Aorta (tissue), 5 donors: ENCODE data around the gene ADGRA1. TPM values are rescaled to one million over a fixed set of nuclear protein-coding genes. Genes with fewer than 3 reads are reported as not detected.

Experiments
- ATAC-seq: fragments of 200-7000 bp; cut with Tn5 transposase; one replicate; pipeline ENCODE4 v1.9.1; 2022; ENCODE audit warnings: moderate library complexity; ENCODE audit not compliant: low FRiP score
- DNase-seq, 2 donors: peaks; one replicate each; pipeline ENCODE4 v3.0.0-alpha.2; 2020
- H3K27ac ChIP-seq, 2 donors: one replicate each; pipeline ENCODE4 v1.5.1; 2013; ENCODE audit warnings: low read length in 2 of 2, mild to moderate bottlenecking in 2 of 2, moderate library complexity in 2 of 2, control low read depth in 1 of 2, inconsistent platforms in 1 of 2, low read depth in 1 of 2
- H3K27me3 ChIP-seq, 2 donors: one replicate each; pipeline ENCODE4 v1.6.1; 2013; ENCODE audit warnings: control low read depth in 1 of 2, low read length in 1 of 2, mild to moderate bottlenecking in 1 of 2, moderate library complexity in 1 of 2; ENCODE audit not compliant: insufficient read depth in 2 of 2, control insufficient read depth in 1 of 2
- H3K36me3 ChIP-seq, 2 donors: one replicate each; pipeline ENCODE4 v1.6.1; 2013; ENCODE audit warnings: control low read depth in 1 of 2, low read length in 1 of 2, mild to moderate bottlenecking in 1 of 2; ENCODE audit not compliant: insufficient read depth in 2 of 2, control insufficient read depth in 1 of 2
- H3K4me1 ChIP-seq, 2 donors: one replicate each; pipeline ENCODE4 v1.6.1; 2013; ENCODE audit warnings: low read length in 2 of 2, control low read depth in 1 of 2, mild to moderate bottlenecking in 1 of 2, moderate library complexity in 1 of 2; ENCODE audit not compliant: insufficient read depth in 2 of 2, control insufficient read depth in 1 of 2
- H3K4me3 ChIP-seq, 2 donors: one replicate each; pipeline ENCODE4 v1.5.1; 2013; ENCODE audit warnings: low read length in 2 of 2, control low read depth in 1 of 2, mild to moderate bottlenecking in 1 of 2
- H3K9me3 ChIP-seq: one replicate; pipeline ENCODE4 v1.6.1; 2013; ENCODE audit warnings: mild to moderate bottlenecking, low read length; ENCODE audit not compliant: control insufficient read depth
- WGBS, 2 donors: extraction: QIAGEN DNeasy Blood & Tissue Kit; methylation state at CpG; one replicate each; pipeline ENCODE4 v1.1.7; 2013; 5-methylcytosine and 5-hydroxymethylcytosine counted together
- intact Hi-C, 2 donors: fragments of 100-400 bp; cut with DNase I; formaldehyde crosslinking; loops; one replicate each; pipeline versions ENCODE4 v1.14.2 to v1.15.0; 2022
- long read RNA-seq, 2 donors: library from polyadenylated mRNA; unstranded; transcript quantifications; one replicate each; pipeline ENCODE4 v2.0.0, GENCODE V29; 2020 to 2021
- polyA plus RNA-seq, 2 donors: library from polyadenylated mRNA; stranded (reverse); fragments of 200-250 nt; gene quantifications; one replicate each; pipeline ENCODE4 v1.2.3, GENCODE V29; 2013
- total RNA-seq, 2 donors: library from RNA; stranded (reverse); fragmentation: NEBNext Ultra II Directional; extraction: Animal tissue kit (Norgen Biotek cat#: 25700); gene quantifications; one replicate each; pipeline ENCODE4 v1.2.1, GENCODE V29; 2021
- donor health status: healthy with polysubstance abuse.
- donor health status: Bipolar disorder and iron deficiency.
- donor health status: DM: no; HTN: no; CAD: no.
- donor health status: DM: no; HTN: no; CAD: no.
- donor health status: DM: yes; HTN: yes; CAD: no.

Gene ADGRA1, protein sequence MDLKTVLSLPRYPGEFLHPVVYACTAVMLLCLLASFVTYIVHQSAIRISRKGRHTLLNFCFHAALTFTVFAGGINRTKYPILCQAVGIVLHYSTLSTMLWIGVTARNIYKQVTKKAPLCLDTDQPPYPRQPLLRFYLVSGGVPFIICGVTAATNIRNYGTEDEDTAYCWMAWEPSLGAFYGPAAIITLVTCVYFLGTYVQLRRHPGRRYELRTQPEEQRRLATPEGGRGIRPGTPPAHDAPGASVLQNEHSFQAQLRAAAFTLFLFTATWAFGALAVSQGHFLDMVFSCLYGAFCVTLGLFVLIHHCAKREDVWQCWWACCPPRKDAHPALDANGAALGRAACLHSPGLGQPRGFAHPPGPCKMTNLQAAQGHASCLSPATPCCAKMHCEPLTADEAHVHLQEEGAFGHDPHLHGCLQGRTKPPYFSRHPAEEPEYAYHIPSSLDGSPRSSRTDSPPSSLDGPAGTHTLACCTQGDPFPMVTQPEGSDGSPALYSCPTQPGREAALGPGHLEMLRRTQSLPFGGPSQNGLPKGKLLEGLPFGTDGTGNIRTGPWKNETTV
- total RNA-seq (not detected), polyA plus RNA-seq (under 1 TPM in 1 of 2 donors, not detected in 1; 0.20 TPM)
- long read RNA-seq, donor 1 = 0 reads
- long read RNA-seq, donor 2 = 0 reads

DNA sequence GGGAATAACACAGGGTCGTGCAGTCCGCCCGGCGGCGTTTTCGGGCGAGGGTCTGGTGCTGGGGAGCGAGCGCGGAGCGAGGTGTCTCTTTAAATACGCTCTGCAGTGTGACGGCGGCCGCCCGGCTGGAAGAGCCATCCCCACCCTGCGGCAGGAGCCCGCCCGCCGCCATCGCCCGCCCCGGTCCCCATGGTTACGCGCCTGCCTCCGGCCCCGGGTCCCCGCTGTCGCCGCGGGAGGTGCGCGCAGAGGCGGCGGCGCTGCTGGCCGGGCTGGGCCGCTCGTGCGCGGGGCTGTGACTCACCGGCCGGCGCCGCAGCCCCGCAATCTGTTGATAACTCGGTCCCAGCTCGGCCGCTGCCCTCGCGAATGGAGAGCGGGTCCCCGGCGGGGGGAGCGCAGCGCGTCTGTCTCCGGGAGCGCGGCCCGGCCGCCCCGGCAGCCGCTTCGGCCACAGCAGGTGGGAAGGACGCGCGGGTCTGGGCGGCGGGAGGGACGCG, at the start of gene ADGRA1:
TSS of gene ADGRA1 (plus strand) at position 246 of the 500 bp plus-strand sequence. CDS start 986 bp downstream, outside the sequence.
- 1% methylated on average over 65 to 72 of the region's 72 CpGs for WGBS, 2 donors
- intact Hi-C loops = no loop called here
- H3K4me3 ChIP-seq = no peak within 1 kb of the TSS
- no peak within 1 kb of the TSS for H3K27ac ChIP-seq
- H3K9me3 ChIP-seq = no peaks in the 10 kb centered on the region
- DNase-seq = no peak
- no peaks in the 10 kb centered on the region for H3K4me1 ChIP-seq
- no peak for ATAC-seq
- H3K36me3 ChIP-seq = no peaks in the 10 kb centered on the region
- no peaks in the 10 kb centered on the region for H3K27me3 ChIP-seq

DNA sequence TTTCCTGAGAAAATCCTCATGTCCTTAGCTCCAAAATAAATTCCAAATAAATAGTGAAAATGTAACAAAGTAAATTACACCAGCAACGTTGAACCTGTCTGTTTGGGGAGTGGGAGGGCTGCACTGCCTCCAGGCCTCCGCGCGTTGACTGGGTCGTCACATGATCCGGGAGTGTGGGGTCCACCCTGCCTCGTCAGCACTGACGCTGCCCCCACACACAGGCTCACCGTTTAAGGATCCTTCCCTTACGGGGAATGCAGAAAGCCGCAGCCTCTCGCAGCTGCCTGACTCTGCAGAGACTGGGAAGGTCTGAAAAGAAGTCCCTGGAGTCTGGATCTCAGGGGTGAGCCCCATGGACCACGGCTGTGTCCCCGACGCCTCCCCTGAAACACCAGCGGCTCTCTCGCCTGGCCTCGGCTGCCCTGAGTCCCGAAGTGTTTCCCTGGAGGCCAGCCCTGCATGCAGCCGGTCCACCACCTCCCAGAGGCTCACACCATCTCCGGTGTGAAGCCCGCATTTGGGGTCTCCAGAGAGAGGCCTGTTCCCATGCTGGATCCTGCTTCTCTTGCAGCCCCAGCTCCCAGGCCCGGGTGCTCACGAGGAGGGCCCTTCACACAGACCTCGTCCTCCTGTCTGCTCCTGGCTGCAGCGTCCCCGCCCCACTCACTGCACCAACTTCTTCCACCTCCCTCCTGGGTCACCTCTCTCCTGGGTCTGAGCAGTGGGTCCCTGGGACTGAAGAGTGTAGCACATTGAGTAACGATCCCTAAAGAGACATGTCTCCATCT, 49.5 kb upstream of the ADGRA1 start:
- intact Hi-C loops = no loop called here
- no peaks in the 10 kb centered on the region for H3K9me3 ChIP-seq
- no peaks in the 10 kb centered on the region for H3K27me3 ChIP-seq
- ATAC-seq = no peak
- 60 to 68% methylated on average over 28 of the region's 28 CpGs for WGBS, 2 donors
- no peak for DNase-seq
- no peaks in the 10 kb centered on the region for H3K4me1 ChIP-seq
- no peak overlapping the region for H3K27ac ChIP-seq
- no peaks in the 10 kb centered on the region for H3K36me3 ChIP-seq
- H3K4me3 ChIP-seq = no peak overlapping the region

DNA sequence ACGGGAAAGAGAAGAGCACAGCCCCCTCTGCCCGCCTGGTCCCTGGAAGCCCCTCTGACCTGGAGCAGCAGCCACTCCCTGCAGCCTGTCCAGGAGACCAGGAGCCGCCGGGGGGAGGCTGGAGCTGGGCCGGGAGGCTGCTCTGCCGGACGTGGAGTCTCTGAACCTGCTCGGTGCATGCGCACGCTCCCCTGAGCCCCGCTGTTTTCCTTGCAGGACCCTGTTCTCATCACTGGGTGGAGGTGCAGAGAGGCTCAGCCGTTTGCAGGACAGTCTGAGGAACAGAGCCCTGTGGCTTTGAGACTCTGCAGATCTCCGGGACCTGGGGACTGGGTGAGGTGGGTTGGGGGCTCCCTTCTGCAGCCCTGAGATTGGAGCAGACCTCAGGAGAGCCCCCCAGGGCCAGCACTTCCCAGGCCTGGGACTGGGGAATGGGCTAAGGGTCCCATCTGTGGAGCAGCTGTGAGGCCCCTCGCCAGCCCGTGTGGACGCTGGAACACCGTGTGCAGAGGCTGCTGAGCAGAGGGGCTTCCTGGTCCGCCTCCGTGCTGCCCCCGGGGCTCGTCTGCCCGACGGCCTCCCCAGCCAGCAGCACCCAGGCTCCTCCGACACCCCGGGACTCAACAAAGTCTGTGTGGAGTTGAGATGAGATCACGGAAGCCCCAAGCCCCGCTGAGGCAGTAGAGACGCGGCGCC, 48.5 kb upstream of the ADGRA1 start:
- intact Hi-C loops = no loop called here
- Histone ChIP-seq H3K9me3 (no peaks in the 10 kb centered on the region), H3K36me3 (no peaks in the 10 kb centered on the region), H3K27ac (no peak overlapping the region), H3K4me3 (no peak overlapping the region), H3K4me1 (no peaks in the 10 kb centered on the region), H3K27me3 (no peaks in the 10 kb centered on the region)
- no peak for ATAC-seq
- WGBS, 2 donors = 34 to 35% methylated on average over 30 of the region's 30 CpGs
- no peak for DNase-seq

DNA sequence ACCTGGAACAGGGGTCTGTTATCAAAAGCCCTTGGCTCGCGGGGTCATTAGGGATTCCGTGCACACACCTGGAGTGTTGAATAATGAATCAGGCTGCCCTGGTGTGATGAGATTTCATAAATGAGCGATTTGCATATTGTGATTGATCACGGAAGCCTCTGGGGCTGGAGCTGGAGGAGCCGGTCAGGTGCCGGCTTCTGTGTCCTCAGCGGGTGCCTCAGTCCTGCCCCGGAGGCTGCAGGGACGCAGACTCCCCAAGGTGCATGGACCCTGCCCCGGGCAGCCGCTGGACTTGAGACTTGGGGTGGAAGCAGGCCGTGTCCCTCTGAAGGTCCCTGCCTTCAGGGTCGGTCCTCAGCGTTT, 47.9 kb upstream of the ADGRA1 start:
- intact Hi-C loops = no loop called here
- 72 to 75% methylated on average over 15 of the region's 15 CpGs for WGBS, 2 donors
- Histone ChIP-seq H3K27ac (no peak overlapping the region), H3K4me1 (no peaks in the 10 kb centered on the region), H3K27me3 (no peaks in the 10 kb centered on the region), H3K36me3 (no peaks in the 10 kb centered on the region), H3K4me3 (no peak overlapping the region), H3K9me3 (no peaks in the 10 kb centered on the region)
- ATAC-seq (no peak), DNase-seq (no peak)

DNA sequence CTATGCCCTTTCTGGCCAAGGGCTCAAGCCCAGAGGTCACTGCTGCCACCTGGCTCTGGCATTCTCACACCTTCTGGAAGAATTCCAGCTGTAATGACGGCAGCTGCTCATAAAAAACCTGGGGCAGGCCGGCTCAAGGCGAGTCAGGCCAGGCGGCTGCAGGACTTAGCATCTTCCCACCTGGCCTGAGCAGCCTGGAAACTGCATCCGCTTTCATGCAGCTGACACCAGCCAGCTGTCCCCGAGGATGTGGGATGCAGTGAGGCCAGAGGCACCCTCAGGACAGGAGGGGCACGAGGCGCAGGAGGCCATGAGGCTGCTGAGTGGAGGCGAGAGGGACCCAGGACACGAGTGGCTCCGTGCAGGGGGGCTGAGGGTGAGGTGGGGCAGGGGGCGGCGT, 47.5 kb upstream of the ADGRA1 start:
- WGBS, 2 donors = 61 to 65% methylated on average over 11 to 13 of the region's 13 CpGs
- ATAC-seq (no peak), DNase-seq (no peak)
- Histone ChIP-seq H3K4me1 (no peaks in the 10 kb centered on the region), H3K4me3 (no peak overlapping the region), H3K27me3 (no peaks in the 10 kb centered on the region), H3K9me3 (no peaks in the 10 kb centered on the region), H3K36me3 (no peaks in the 10 kb centered on the region), H3K27ac (no peak overlapping the region)
- intact Hi-C loops = no loop called here

DNA sequence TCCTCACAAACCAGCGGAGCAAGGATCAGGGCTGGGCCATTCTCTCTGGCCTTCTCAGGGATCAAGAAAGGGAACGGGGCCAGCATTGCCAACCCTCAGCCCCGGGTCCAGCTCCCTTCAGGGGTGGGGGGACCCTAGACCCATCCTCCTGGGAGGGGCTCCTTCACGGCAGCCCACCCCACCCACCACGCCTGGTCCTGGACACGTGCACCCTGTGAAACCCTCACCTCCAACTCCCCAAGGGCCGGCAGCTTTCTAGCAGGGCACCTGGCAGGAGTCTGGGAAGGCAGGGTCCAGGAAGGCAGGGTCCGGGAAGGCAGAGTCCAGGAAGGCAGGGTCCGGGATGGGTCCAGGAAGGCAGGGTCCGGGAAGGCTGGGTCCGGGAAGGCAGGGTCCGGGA, 46.6 kb upstream of the ADGRA1 start:
- WGBS, 2 donors = 72 to 76% methylated on average over 12 of the region's 12 CpGs
- no peaks in the 10 kb centered on the region for H3K36me3 ChIP-seq
- DNase-seq = no peak
- intact Hi-C loops = no loop called here
- H3K9me3 ChIP-seq = no peaks in the 10 kb centered on the region
- no peak for ATAC-seq
- H3K27ac ChIP-seq = no peak overlapping the region
- H3K27me3 ChIP-seq = no peaks in the 10 kb centered on the region
- no peak overlapping the region for H3K4me3 ChIP-seq
- no peaks in the 10 kb centered on the region for H3K4me1 ChIP-seq

DNA sequence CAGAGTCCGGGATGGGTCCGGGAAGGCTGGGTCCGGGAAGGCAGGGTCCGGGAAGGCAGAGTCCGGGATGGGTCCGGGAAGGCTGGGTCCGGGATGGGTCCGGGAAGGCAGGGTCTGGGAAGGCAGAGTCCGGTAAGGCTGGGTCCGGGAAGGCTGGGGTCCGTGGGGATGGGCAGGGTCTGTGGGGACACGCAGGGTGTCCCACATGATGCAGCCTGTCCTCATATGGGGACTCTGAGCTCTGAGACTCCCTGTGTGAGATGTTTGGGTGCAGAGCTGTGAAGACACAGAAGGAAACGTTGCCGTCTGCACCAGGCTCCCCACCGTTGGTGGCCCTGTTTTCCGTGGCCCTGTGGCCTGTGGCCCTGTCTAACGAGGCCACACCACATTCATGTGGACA, 45.7 kb upstream of the ADGRA1 start:
- no peak for ATAC-seq
- Histone ChIP-seq H3K27ac (no peak overlapping the region), H3K4me3 (no peak overlapping the region), H3K27me3 (no peaks in the 10 kb centered on the region), H3K36me3 (no peaks in the 10 kb centered on the region), H3K4me1 (no peaks in the 10 kb centered on the region), H3K9me3 (no peaks in the 10 kb centered on the region)
- no peak for DNase-seq
- intact Hi-C loops = no loop called here
- whole genome bisulfite sequencing, 2 donors = 87 to 90% methylated on average over 15 to 17 of the region's 17 CpGs

DNA sequence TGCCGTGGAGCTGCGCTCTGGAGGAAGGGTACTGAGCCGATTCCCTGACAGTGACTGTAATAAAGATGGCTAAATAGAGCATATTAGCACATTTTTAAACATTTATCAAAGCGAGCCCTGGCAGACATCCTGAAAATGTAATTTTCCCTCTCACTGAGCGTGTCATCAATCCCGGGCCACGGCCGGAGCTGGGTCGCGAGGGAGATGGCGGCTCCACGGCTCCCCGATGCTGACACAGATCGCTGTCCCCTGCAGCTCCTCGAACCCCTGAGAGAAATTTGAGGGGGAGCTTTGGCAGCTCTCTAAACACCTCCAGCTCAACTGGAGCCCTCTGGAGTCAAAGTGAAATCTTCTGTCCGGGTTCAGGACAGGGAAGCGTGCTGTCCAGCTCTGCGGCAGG, 44.9 kb upstream of the ADGRA1 start:
- Histone ChIP-seq H3K4me3 (no peak overlapping the region), H3K9me3 (no peaks in the 10 kb centered on the region), H3K4me1 (no peaks in the 10 kb centered on the region), H3K27ac (no peak overlapping the region), H3K27me3 (no peaks in the 10 kb centered on the region), H3K36me3 (no peaks in the 10 kb centered on the region)
- DNase-seq (no peak), ATAC-seq (no peak)
- intact Hi-C loops = no loop called here
- 68 to 74% methylated on average over 18 of the region's 18 CpGs for WGBS, 2 donors
